ENCODE results near the gene DAAM2.

DNA sequence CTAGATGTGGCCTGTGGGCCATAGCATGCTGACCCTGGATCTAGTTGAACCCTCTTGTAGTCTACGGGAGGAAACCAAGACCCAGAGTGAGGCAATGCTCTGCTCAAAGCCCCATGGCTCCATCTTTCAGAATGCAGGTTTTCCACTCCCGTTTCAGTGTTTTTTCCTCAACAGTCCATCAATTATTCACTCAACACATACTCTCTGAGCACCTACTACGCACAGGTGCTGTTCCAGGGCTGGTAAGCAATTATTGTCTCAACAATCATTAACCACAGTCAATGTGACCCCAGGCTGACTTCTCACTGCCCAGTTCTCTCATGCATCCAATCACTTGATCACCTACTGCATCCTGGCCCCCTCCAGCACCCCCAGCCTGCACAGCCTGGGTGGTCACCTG, 122.1 kb downstream of the DAAM2 start:
- TF ChIP-seq, protein P1, sequence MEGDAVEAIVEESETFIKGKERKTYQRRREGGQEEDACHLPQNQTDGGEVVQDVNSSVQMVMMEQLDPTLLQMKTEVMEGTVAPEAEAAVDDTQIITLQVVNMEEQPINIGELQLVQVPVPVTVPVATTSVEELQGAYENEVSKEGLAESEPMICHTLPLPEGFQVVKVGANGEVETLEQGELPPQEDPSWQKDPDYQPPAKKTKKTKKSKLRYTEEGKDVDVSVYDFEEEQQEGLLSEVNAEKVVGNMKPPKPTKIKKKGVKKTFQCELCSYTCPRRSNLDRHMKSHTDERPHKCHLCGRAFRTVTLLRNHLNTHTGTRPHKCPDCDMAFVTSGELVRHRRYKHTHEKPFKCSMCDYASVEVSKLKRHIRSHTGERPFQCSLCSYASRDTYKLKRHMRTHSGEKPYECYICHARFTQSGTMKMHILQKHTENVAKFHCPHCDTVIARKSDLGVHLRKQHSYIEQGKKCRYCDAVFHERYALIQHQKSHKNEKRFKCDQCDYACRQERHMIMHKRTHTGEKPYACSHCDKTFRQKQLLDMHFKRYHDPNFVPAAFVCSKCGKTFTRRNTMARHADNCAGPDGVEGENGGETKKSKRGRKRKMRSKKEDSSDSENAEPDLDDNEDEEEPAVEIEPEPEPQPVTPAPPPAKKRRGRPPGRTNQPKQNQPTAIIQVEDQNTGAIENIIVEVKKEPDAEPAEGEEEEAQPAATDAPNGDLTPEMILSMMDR (conservative IDR thresholded peaks at IDR 0.05), result no peak
- TF ChIP-seq ZFX (IDR thresholded peaks at IDR 0.05), result no peak

All from C4-2B (cell line).